PC-3 (cell line): Measurements from ENCODE around the gene BRD4. TPM values are rescaled to one million over a fixed set of nuclear protein-coding genes. Genes with fewer than 3 reads are reported as not detected.

ENCODE experiments used
- ATAC-seq: fragments of 200-7000 bp; cut with Tn5 transposase; 2 replicates; pipeline ENCODE4 v1.9.1; 2020; ENCODE audit warnings: mild to moderate bottlenecking, moderate library complexity
- BruUV-seq: library from RNA; stranded (reverse); fragments of 400-500 nt; replicated peaks from 2 replicates; lab custom pipeline; 2021; lab: Mats Ljungman, UMichigan
- CTCF ChIA-PET: fragments of 300-600 bp; sonication (Branson Sonifier 250); formaldehyde crosslinking; loops from one replicate; lab custom pipeline; 2022; ENCODE audit warnings: antibody characterized with exemption; lab: Charles Lee
- POLR2A ChIA-PET: fragments of 300-600 bp; sonication (Branson Sonifier 250); formaldehyde crosslinking; loops from one replicate; lab custom pipeline; 2022; ENCODE audit warnings: antibody characterized with exemption; ENCODE audit not compliant: unreplicated experiment; lab: Charles Lee
- DNase-seq: peaks from one replicate; pipeline ENCODE4 v3.0.0-alpha.2; 2015
- H2AFZ ChIP-seq: fragments of 300-600 bp; sonication (generic); 2 replicates; pipeline ENCODE4 v1.6.0; 2016; ENCODE audit warnings: antibody characterized with exemption, low read length
- H3F3A ChIP-seq: fragments of 300-600 bp; sonication (generic); one replicate; pipeline ENCODE4 v1.6.0; 2017; ENCODE audit warnings: antibody characterized with exemption, low read length, control low read depth, mild to moderate bottlenecking; ENCODE audit not compliant: unreplicated experiment
- H3K27ac ChIP-seq: fragments of 300-600 bp; sonication (generic); 2 replicates; pipeline ENCODE4 v1.5.1; 2016; ENCODE audit warnings: mild to moderate bottlenecking, low read length
- H3K27me3 ChIP-seq: fragments of 300-600 bp; sonication (generic); 2 replicates; pipeline ENCODE4 v1.6.1; 2016; ENCODE audit warnings: low read length, mixed read lengths
- H3K36me3 ChIP-seq: fragments of 300-600 bp; sonication (generic); 2 replicates; pipeline ENCODE4 v1.6.1; 2016; ENCODE audit warnings: low read depth, mixed run types, low read length, mixed read lengths
- H3K4me1 ChIP-seq: fragments of 300-600 bp; sonication (generic); 2 replicates; pipeline ENCODE4 v1.5.1; 2016; ENCODE audit warnings: low read length; ENCODE audit not compliant: insufficient read depth
- H3K4me2 ChIP-seq: fragments of 300-600 bp; sonication (generic); 2 replicates; pipeline ENCODE4 v1.6.0; 2016; ENCODE audit warnings: low read length
- H3K4me3 ChIP-seq: fragments of 300-600 bp; sonication (generic); 2 replicates; pipeline ENCODE4 v1.5.1; 2016; ENCODE audit warnings: mild to moderate bottlenecking, low read length, mixed read lengths
- H3K79me2 ChIP-seq: fragments of 300-600 bp; sonication (generic); 2 replicates; pipeline ENCODE4 v1.6.1; 2017; ENCODE audit warnings: low read length, mixed read lengths
- H3K9ac ChIP-seq: fragments of 300-600 bp; sonication (generic); 2 replicates; pipeline ENCODE4 v1.6.0; 2016; ENCODE audit warnings: mild to moderate bottlenecking, low read length
- H3K9me2 ChIP-seq: fragments of 300-600 bp; sonication (generic); replicated peaks from 2 replicates; pipeline ENCODE4 v1.6.1; 2016; ENCODE audit warnings: mixed run types, low read length, mixed read lengths
- H3K9me3 ChIP-seq: fragments of 300-600 bp; sonication (generic); 2 replicates; pipeline ENCODE4 v1.6.1; 2016; ENCODE audit warnings: low read length, mixed read lengths
- H4K20me1 ChIP-seq: fragments of 300-600 bp; sonication (generic); 2 replicates; pipeline ENCODE4 v1.6.1; 2016; ENCODE audit warnings: low read length, mixed read lengths
- EZH2 ChIP-seq: fragments of 300-600 bp; sonication (generic); IDR thresholded peaks from one replicate; pipeline ENCODE4 v1.6.1; 2017; ENCODE audit warnings: antibody characterized with exemption, mild to moderate bottlenecking, low read length; ENCODE audit not compliant: unreplicated experiment
- EZH2phosphoT487 ChIP-seq: fragments of 300-600 bp; sonication (generic); IDR thresholded peaks from 2 replicates; pipeline ENCODE4 v1.6.1; 2018; ENCODE audit warnings: mild to moderate bottlenecking, antibody characterized with exemption, low read length, borderline replicate concordance
- intact Hi-C: fragments of 100-400 bp; cut with micrococcal nuclease; formaldehyde crosslinking; loops from 2 replicates; pipeline ENCODE4 v1.9.0; 2023
- total RNA-seq: library from RNA; depleted of rRNA; stranded (reverse); fragments of >200 nt; gene quantifications from 2 replicates; pipeline ENCODE4 v1.2.3, GENCODE V29; 2014
- TF ChIP-seq, protein P1 (sequence below): fragments of 300-600 bp; sonication (generic); conservative IDR thresholded peaks from 2 replicates; pipeline ENCODE4 v1.5.1; 2017; ENCODE audit warnings: antibody characterized with exemption, low read depth, mild to moderate bottlenecking, low read length

BRD4 gene
- total RNA-seq, 1 experiment from 2014 or later = 20.9 TPM

DNA sequence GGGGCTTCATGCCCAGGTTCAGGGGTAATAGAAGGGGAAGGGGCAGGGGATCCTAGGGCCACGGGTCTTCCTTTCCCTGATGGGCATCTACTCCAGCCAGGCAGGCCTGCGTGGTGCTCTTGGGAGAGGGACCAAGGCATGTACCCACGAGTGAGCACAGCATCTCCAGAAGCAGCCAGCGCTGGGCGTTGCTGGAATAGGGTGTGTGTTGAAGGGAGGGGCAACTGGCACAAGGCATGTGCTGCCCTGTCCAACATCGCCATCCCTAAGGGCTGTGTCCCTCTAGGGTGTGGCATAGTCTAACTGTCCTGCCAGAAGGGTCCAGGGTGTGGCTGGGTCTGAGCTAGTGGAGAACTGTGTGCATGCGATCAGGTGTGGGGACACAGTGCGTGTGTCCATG is 134.4 kb downstream of the BRD4 start:
- Histone ChIP-seq H3K27me3 (no peaks in the 10 kb centered on the region), H3K27ac (no peak overlapping the region), H3K4me1 (peaks cover 25% of the 10 kb centered on the region), H3K4me2 (no peak overlapping the region), H3F3A (no peaks in the 10 kb centered on the region), H3K9me3 (no peaks in the 10 kb centered on the region), H4K20me1 (no peaks in the 10 kb centered on the region), H3K9ac (no peak overlapping the region), H3K36me3 (no peaks in the 10 kb centered on the region), H3K4me3 (no peak overlapping the region), H3K79me2 (peaks cover 18% of the 10 kb centered on the region), H2AFZ (no peak overlapping the region), H3K9me2 (no peaks in the 10 kb centered on the region)
- intact Hi-C loops = no loop called here
- CTCF ChIA-PET = no interaction called here
- no TSS peak for BruUV-seq
- POLR2A ChIA-PET = no interaction called here
- no peak for TF ChIP-seq EZH2
- TF ChIP-seq, protein P1, sequence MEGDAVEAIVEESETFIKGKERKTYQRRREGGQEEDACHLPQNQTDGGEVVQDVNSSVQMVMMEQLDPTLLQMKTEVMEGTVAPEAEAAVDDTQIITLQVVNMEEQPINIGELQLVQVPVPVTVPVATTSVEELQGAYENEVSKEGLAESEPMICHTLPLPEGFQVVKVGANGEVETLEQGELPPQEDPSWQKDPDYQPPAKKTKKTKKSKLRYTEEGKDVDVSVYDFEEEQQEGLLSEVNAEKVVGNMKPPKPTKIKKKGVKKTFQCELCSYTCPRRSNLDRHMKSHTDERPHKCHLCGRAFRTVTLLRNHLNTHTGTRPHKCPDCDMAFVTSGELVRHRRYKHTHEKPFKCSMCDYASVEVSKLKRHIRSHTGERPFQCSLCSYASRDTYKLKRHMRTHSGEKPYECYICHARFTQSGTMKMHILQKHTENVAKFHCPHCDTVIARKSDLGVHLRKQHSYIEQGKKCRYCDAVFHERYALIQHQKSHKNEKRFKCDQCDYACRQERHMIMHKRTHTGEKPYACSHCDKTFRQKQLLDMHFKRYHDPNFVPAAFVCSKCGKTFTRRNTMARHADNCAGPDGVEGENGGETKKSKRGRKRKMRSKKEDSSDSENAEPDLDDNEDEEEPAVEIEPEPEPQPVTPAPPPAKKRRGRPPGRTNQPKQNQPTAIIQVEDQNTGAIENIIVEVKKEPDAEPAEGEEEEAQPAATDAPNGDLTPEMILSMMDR = no peak
- no peak for TF ChIP-seq EZH2phosphoT487
- DNase-seq (peak; percentile 8), ATAC-seq (peak; percentile 42)

GRCh38 chr19:15197275-15197941 is 134.9 kb downstream of the BRD4 start:
- Histone ChIP-seq H3K27me3 (no peaks in the 10 kb centered on the region), H3K79me2 (peaks cover 18% of the 10 kb centered on the region), H3K4me1 (peaks cover 25% of the 10 kb centered on the region), H3K36me3 (no peaks in the 10 kb centered on the region), H3F3A (no peaks in the 10 kb centered on the region), H3K4me3 (no peak overlapping the region), H3K9me3 (no peaks in the 10 kb centered on the region), H3K27ac (no peak overlapping the region), H3K4me2 (no peak overlapping the region), H3K9ac (no peak overlapping the region), H3K9me2 (no peaks in the 10 kb centered on the region), H4K20me1 (no peaks in the 10 kb centered on the region), H2AFZ (no peak overlapping the region)
- ChIA-PET POLR2A (no interaction called here), CTCF (no interaction called here)
- intact Hi-C loops = no loop called here
- no peak for DNase-seq
- ATAC-seq = no peak
- BruUV-seq = no TSS peak
- TF ChIP-seq, protein P1 = no peak
- TF ChIP-seq EZH2 = no peak
- TF ChIP-seq EZH2phosphoT487 = no peak

- DNase-seq (no peak), ATAC-seq (no peak)
- Histone ChIP-seq H3K4me2 (peak overlapping the region; percentile 75), H3K4me1 (peaks cover 25% of the 10 kb centered on the region), H3F3A (no peaks in the 10 kb centered on the region), H3K9ac (0 out of 2 replicates have a peak overlapping the region, but pooled peaks have one; percentile 25), H2AFZ (no peak overlapping the region), H3K27me3 (no peaks in the 10 kb centered on the region), H3K9me2 (no peaks in the 10 kb centered on the region), H3K27ac (peak overlapping the region; percentile 89), H3K4me3 (peak overlapping the region; percentile 39; the same call in 1 of the 2 replicates), H3K9me3 (no peaks in the 10 kb centered on the region), H3K36me3 (no peaks in the 10 kb centered on the region), H3K79me2 (peaks cover 18% of the 10 kb centered on the region), H4K20me1 (no peaks in the 10 kb centered on the region)
- TF ChIP-seq EZH2 = no peak
- TF ChIP-seq EZH2phosphoT487 = no peak
- TF ChIP-seq, protein P1 = no peak
- CTCF ChIA-PET = no interaction called here
- no TSS peak for BruUV-seq
- intact Hi-C loops = no loop called here
- POLR2A ChIA-PET = no interaction called here
Observed at GRCh38 chr19:15196360-15197005, 135.9 kb downstream of the BRD4 start.
